GM12891 (cell line): Measurements from ENCODE around the gene WEE2.

Experiments used
- POLR2A ChIP-seq: IDR thresholded peaks from 2 replicates; pipeline ENCODE4 v1.6.1; 2011; ENCODE audit warnings: low read depth, low read length, control low read depth
- POLR2AphosphoS5 ChIP-seq: IDR thresholded peaks from 2 replicates; pipeline ENCODE4 v1.6.1; 2011; ENCODE audit warnings: low read depth, low read length, control low read depth

- no peak for TF ChIP-seq POLR2A
- no peak for TF ChIP-seq POLR2AphosphoS5
These were observed 36.0 kb downstream of the WEE2 start for GRCh38 chr7:141744131-141744530.
